ENCODE results near the gene TMEM190.
"Not testable (repeated sequence)": the region's sequence is repeated elsewhere in the genome, so short reads cannot be mapped to it uniquely, and the experiment has no call there.

TMEM190 gene

GRCh38 chr19:55391702-55392615, 15.3 kb downstream of the TMEM190 start:
- DNase-seq = no peak

GRCh38 chr19:55392820-55393761, 16.5 kb downstream of the TMEM190 start:
- no peak for DNase-seq

- no peak for DNase-seq
Observed at GRCh38 chr19:55398200-55398925, 21.7 kb downstream of the TMEM190 start.

- no peak for DNase-seq
Observed at GRCh38 chr19:55400281-55401087, 23.9 kb downstream of the TMEM190 start.

- DNase-seq = not testable (repeated sequence)
Observed at GRCh38 chr19:55401390-55401789, 24.8 kb downstream of the TMEM190 start.

- DNase-seq = no peak
Observed at GRCh38 chr19:55402509-55402908, 25.9 kb downstream of the TMEM190 start.

- DNase-seq = no peak
Observed at GRCh38 chr19:55405638-55406037, 29.0 kb downstream of the TMEM190 start.

- DNase-seq = no peak
Observed at GRCh38 chr19:55406091-55406825, 29.6 kb downstream of the TMEM190 start.

- DNase-seq = peak; percentile 41
Observed at GRCh38 chr19:55406826-55407549, 30.4 kb downstream of the TMEM190 start.

GRCh38 chr19:55407550-55407799, 30.8 kb downstream of the TMEM190 start, which contains the start of gene UBE2S:
Gene UBE2S, minus strand, starts transcription at chr19:55407788. Its CDS starts 199 bp downstream, at chr19:55407589.
- not testable (repeated sequence) for DNase-seq

GRCh38 chr19:55407800-55408532, 31.3 kb downstream of the TMEM190 start:
- DNase-seq = peak; percentile 97

- no peak for DNase-seq
Observed at GRCh38 chr19:55408533-55408872, 31.9 kb downstream of the TMEM190 start.

- not testable (repeated sequence) for DNase-seq
Observed at GRCh38 chr19:55409179-55409578, 32.6 kb downstream of the TMEM190 start.

GRCh38 chr19:55410168-55410567, 33.5 kb downstream of the TMEM190 start:
- no peak for DNase-seq

GRCh38 chr19:55418185-55418584, 41.6 kb downstream of the TMEM190 start:
- DNase-seq = peak; percentile 68

GRCh38 chr19:55419103-55419502, 42.5 kb downstream of the TMEM190 start:
- no peak for DNase-seq

GRCh38 chr19:55419624-55420236, 43.1 kb downstream of the TMEM190 start:
- DNase-seq = no peak

GRCh38 chr19:55421281-55421680, 44.7 kb downstream of the TMEM190 start:
- peak; percentile 70 for DNase-seq

- DNase-seq = no peak
Observed at GRCh38 chr19:55423225-55424005, 46.8 kb downstream of the TMEM190 start.
